Uterus (tissue), 4 donors: Measurements from ENCODE around the gene RS1. TPM values are rescaled to one million over a fixed set of nuclear protein-coding genes. Genes with fewer than 3 reads are reported as not detected.

ENCODE experiments used
- DNase-seq, 2 donors: peaks; one replicate each; pipeline ENCODE4 v3.0.0-alpha.2; 2019 to 2020
- H3K27ac ChIP-seq, 2 donors: fragments of 200-600 bp; sonication (generic); 1 replicate in 1 of 2; 2 replicates in 1 of 2; pipeline ENCODE4 v1.5.1; 2016 to 2018
- H3K27me3 ChIP-seq, 2 donors: fragments of 200-600 bp; sonication (generic); one replicate each; pipeline ENCODE4 v1.5.1; 2018 to 2019; ENCODE audit warnings: control low read depth in 1 of 2
- H3K36me3 ChIP-seq, 2 donors: fragments of 200-600 bp; sonication (generic); one replicate each; pipeline ENCODE4 v1.5.1; 2019; ENCODE audit warnings: control low read depth in 1 of 2
- H3K4me1 ChIP-seq, 2 donors: fragments of 200-600 bp; sonication (generic); one replicate each; pipeline ENCODE4 v1.5.1; 2018 to 2019; ENCODE audit warnings: control low read depth in 1 of 2
- H3K4me3 ChIP-seq, 2 donors: fragments of 200-600 bp; sonication (generic); 1 replicate in 1 of 2; 2 replicates in 1 of 2; pipeline ENCODE4 v1.5.1; 2018 to 2019; ENCODE audit warnings: mild to moderate bottlenecking in 1 of 2
- H3K9me3 ChIP-seq, 2 donors: fragments of 200-600 bp; sonication (generic); one replicate each; pipeline ENCODE4 v1.5.1; 2019; ENCODE audit warnings: control low read depth in 1 of 2
- POLR2A ChIP-seq, 2 donors: fragments of 450-650 bp; IDR thresholded peaks; one replicate each; pipeline ENCODE4 v1.6.1; 2016; ENCODE audit warnings: antibody characterized with exemption in 2 of 2, mild to moderate bottlenecking in 1 of 2, moderate library complexity in 1 of 2
- intact Hi-C: fragments of 100-400 bp; cut with DNase I; formaldehyde crosslinking; loops from one replicate; pipeline ENCODE4 v1.15.1; 2023; ENCODE audit warnings: low total_unique reads
- total RNA-seq, 4 donors: library from RNA; depleted of rRNA in 3 of 4; stranded (reverse); fragments of >200 nt in 3 of 4; gene quantifications; one replicate each; pipeline versions ENCODE4 v1.1.0 to v1.2.4, GENCODE V29; 2014 to 2023
- TF ChIP-seq, protein P1 (sequence below), 4 experiments: fragments of 200-600 bp in 2 of 4; fragments of 450-650 bp in 2 of 4; sonication (generic) in 2 of 4; IDR thresholded peaks; one replicate each; pipeline ENCODE4 v1.5.1; 2016 to 2019; ENCODE audit warnings: antibody characterized with exemption in 4 of 4, mild to moderate bottlenecking in 2 of 4, moderate library complexity in 1 of 4
- donor health status: DM: yes; HTN: yes; CAD: no.

Gene RS1
- total RNA-seq, 4 donors from 2014 or later = not detected

DNA sequence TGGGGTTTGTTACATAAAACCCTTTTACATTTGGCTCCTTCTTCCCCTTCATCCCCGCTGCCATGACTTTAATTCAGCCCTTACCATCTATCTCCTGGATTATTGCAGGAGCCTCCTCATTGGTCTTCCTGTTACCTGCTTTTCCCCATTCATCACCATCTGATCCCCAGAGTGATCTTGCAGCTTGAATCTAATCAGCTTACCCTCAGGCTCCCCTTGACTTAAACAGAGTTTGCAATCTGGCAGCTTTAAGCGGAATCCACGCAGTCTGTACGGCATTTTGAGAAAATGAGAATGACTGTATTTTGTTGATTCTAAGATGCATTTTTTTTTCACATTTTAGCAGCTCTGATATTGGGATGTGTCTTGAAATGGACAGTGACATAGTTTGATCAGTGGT is 20.6 kb upstream of the RS1 start:
- Histone ChIP-seq H3K4me3 (no peak overlapping the region), H3K27me3 (no peaks in the 10 kb centered on the region), H3K4me1 (no peaks in the 10 kb centered on the region), H3K27ac (no peak overlapping the region), H3K9me3 (no peaks in the 10 kb centered on the region), H3K36me3 (no peaks in the 10 kb centered on the region)
- intact Hi-C loops = no loop called here
- TF ChIP-seq, protein P1, sequence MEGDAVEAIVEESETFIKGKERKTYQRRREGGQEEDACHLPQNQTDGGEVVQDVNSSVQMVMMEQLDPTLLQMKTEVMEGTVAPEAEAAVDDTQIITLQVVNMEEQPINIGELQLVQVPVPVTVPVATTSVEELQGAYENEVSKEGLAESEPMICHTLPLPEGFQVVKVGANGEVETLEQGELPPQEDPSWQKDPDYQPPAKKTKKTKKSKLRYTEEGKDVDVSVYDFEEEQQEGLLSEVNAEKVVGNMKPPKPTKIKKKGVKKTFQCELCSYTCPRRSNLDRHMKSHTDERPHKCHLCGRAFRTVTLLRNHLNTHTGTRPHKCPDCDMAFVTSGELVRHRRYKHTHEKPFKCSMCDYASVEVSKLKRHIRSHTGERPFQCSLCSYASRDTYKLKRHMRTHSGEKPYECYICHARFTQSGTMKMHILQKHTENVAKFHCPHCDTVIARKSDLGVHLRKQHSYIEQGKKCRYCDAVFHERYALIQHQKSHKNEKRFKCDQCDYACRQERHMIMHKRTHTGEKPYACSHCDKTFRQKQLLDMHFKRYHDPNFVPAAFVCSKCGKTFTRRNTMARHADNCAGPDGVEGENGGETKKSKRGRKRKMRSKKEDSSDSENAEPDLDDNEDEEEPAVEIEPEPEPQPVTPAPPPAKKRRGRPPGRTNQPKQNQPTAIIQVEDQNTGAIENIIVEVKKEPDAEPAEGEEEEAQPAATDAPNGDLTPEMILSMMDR (IDR thresholded peaks at IDR 0.05) = no peak
- no peak for TF ChIP-seq POLR2A (IDR thresholded peaks at IDR 0.05)
- no peak for DNase-seq

DNA sequence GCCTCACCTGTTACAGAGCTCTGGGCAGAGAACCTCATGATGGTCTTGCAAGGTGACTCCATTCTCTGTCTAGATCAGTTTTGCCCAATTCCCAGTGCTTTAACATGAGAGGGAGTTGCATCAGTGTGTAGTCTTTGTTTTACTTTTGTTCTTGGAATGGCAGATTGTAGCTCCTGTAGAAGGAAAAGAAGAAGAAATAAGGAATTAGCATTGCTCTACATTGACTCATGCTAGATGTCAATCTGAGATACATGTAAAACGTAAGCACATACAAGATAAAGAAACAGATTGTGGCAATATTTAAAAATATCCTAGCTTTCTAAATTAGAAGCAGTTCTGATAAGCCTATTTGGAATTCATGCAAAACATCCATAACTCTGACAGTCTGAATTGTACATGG is 19.5 kb upstream of the RS1 start:
- Histone ChIP-seq H3K9me3 (no peaks in the 10 kb centered on the region), H3K36me3 (no peaks in the 10 kb centered on the region), H3K27me3 (no peaks in the 10 kb centered on the region), H3K27ac (no peak overlapping the region), H3K4me3 (no peak overlapping the region), H3K4me1 (no peaks in the 10 kb centered on the region)
- no peak for DNase-seq
- TF ChIP-seq, protein P1 (IDR thresholded peaks at IDR 0.05) = no peak
- TF ChIP-seq POLR2A (IDR thresholded peaks at IDR 0.05) = no peak
- intact Hi-C loops = no loop called here

DNA sequence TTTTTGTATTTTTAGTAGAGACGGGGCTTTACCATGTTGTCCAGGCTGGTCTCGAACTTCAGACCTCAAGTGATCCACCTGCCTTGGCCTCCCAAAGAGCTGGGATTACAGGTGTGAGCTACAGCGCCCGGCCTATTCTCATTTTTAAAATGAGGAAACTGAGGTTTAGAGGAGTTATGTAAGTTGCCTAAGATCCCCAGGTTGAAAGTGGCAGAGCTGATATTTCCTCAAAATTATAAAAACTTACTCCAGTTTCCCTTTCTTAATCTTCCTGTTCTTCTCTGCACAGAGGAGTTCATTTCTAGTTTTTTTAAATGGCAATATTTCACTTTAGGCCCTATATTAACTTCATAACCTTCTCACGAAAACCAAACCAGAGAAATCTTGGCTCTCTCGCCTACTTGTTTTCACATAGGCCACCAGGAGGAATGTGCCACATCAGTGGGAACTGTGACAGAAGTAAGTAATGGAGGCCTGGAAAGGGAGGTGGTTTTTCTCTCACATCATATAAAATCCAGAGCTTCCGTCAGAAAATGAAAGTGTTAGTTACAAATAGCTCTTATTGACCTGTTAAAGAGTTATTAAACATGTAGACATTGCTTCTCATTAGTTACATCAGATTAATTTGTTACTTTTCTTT is 16.1 kb upstream of the RS1 start:
- TF ChIP-seq, protein P1 (IDR thresholded peaks at IDR 0.05) = no peak
- TF ChIP-seq POLR2A (IDR thresholded peaks at IDR 0.05) = no peak
- Histone ChIP-seq H3K4me1 (no peaks in the 10 kb centered on the region), H3K4me3 (no peak overlapping the region), H3K36me3 (no peaks in the 10 kb centered on the region), H3K9me3 (no peaks in the 10 kb centered on the region), H3K27ac (no peak overlapping the region), H3K27me3 (no peaks in the 10 kb centered on the region)
- intact Hi-C loops = no loop called here
- no peak for DNase-seq

DNA sequence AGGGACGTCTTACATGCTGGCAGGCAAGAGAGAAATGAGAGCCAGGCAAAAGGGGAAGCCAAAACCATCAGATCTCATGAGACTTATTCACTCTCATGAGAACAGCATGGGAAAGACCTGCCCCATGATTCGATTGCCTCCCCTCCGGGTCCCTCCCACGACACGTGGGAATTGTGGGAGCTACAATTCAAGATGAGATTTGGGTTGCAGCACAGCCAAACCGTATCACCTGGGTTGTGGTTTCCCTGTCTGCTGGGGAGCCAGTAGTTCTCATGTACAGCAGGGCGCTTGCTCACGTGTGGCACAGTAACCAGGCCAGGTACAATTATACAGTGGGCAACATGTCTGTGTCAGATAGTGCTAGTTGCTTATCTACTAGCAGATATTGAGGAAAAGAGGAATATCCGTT is 11.1 kb upstream of the RS1 start:
- H3K9me3 ChIP-seq = no peaks in the 10 kb centered on the region
- no peak overlapping the region for H3K4me3 ChIP-seq
- H3K27me3 ChIP-seq = no peaks in the 10 kb centered on the region
- H3K4me1 ChIP-seq = no peaks in the 10 kb centered on the region
- no peak for DNase-seq
- intact Hi-C loops = no loop called here
- TF ChIP-seq, protein P1 (IDR thresholded peaks at IDR 0.05) = no peak
- TF ChIP-seq POLR2A (IDR thresholded peaks at IDR 0.05) = no peak
- H3K27ac ChIP-seq = no peak overlapping the region
- no peaks in the 10 kb centered on the region for H3K36me3 ChIP-seq

DNA sequence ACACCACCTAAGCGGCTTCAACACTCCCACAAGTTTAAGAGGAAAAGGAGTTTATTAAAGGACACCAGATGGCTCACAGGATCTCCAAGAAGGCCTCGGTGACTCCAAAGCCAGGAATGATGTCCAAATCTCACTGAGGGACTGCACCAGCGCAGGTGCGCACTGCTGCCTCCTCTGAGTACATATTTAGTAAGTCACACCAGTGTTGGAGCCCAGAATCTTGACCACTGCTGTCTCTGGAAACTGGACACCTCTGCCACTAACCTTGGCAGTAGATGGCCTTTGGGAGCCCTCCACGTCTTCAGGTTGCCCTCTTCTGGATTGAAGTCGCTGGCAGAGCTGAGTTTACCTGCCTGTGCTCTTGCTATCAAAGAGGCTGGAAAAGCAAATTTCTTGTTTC is 10.1 kb upstream of the RS1 start:
- TF ChIP-seq, protein P1 (IDR thresholded peaks at IDR 0.05) = no peak
- no peak for TF ChIP-seq POLR2A (IDR thresholded peaks at IDR 0.05)
- H3K4me1 ChIP-seq = no peaks in the 10 kb centered on the region
- H3K27ac ChIP-seq = no peak overlapping the region
- no peak overlapping the region for H3K4me3 ChIP-seq
- intact Hi-C loops = no loop called here
- no peaks in the 10 kb centered on the region for H3K9me3 ChIP-seq
- H3K27me3 ChIP-seq = no peaks in the 10 kb centered on the region
- H3K36me3 ChIP-seq = no peaks in the 10 kb centered on the region
- no peak for DNase-seq
